MM.1S (cell line): ENCODE measurements around the gene CACHD1.

Experiments
- DNase-seq: peaks from one replicate; pipeline ENCODE4 v3.0.0-alpha.2; 2015
- H2AFZ ChIP-seq: fragments of 300-600 bp; sonication (generic); 2 replicates; pipeline ENCODE4 v1.6.0; 2016; ENCODE audit warnings: antibody characterized with exemption, low read length
- H3F3A ChIP-seq: fragments of 300-600 bp; sonication (generic); 2 replicates; pipeline ENCODE4 v1.6.1; 2016; ENCODE audit warnings: mild to moderate bottlenecking, antibody characterized with exemption, low read length, moderate library complexity, mixed read lengths; ENCODE audit not compliant: insufficient read depth
- H3K27ac ChIP-seq: fragments of 300-600 bp; sonication (generic); 2 replicates; pipeline ENCODE4 v1.5.1; 2016; ENCODE audit warnings: mild to moderate bottlenecking, low read length
- H3K27me3 ChIP-seq: fragments of 300-600 bp; sonication (generic); replicated peaks from 2 replicates; pipeline ENCODE4 v1.6.0; 2016; ENCODE audit warnings: low read length; ENCODE audit not compliant: insufficient read depth
- H3K36me3 ChIP-seq: fragments of 300-600 bp; sonication (generic); replicated peaks from 2 replicates; pipeline ENCODE4 v1.6.1; 2016; ENCODE audit warnings: mild to moderate bottlenecking, low read length, mixed read lengths; ENCODE audit not compliant: insufficient read depth
- H3K4me1 ChIP-seq: fragments of 300-600 bp; sonication (generic); 2 replicates; pipeline ENCODE4 v1.6.1; 2016; ENCODE audit warnings: low read length, mixed read lengths
- H3K4me2 ChIP-seq: fragments of 300-600 bp; sonication (generic); 2 replicates; pipeline ENCODE4 v1.6.0; 2016; ENCODE audit warnings: low read depth, low read length
- H3K4me3 ChIP-seq: fragments of 300-600 bp; sonication (generic); 2 replicates; pipeline ENCODE4 v1.5.1; 2016; ENCODE audit warnings: low read length, mixed read lengths
- H3K79me2 ChIP-seq: fragments of 300-600 bp; sonication (generic); 2 replicates; pipeline ENCODE4 v1.6.1; 2016; ENCODE audit warnings: mixed run types, low read length, mixed read lengths
- H3K9ac ChIP-seq: fragments of 300-600 bp; sonication (generic); 2 replicates; pipeline ENCODE4 v1.6.1; 2016; ENCODE audit warnings: low read length, mixed read lengths
- H3K9me2 ChIP-seq: fragments of 300-600 bp; sonication (generic); replicated peaks from 2 replicates; pipeline ENCODE4 v1.6.1; 2016; ENCODE audit warnings: mild to moderate bottlenecking, low read length, mixed read lengths; ENCODE audit not compliant: insufficient read depth
- H3K9me3 ChIP-seq: fragments of 300-600 bp; sonication (generic); replicated peaks from 2 replicates; pipeline ENCODE4 v1.6.1; 2016; ENCODE audit warnings: mild to moderate bottlenecking, low read length, mixed read lengths; ENCODE audit not compliant: insufficient read depth
- H4K20me1 ChIP-seq: fragments of 300-600 bp; sonication (generic); 2 replicates; pipeline ENCODE4 v1.6.1; 2016; ENCODE audit warnings: mild to moderate bottlenecking, low read length, moderate library complexity, mixed read lengths; ENCODE audit not compliant: insufficient read depth
- EZH2 ChIP-seq: fragments of 300-600 bp; sonication (generic); optimal IDR thresholded peaks from 2 replicates; pipeline ENCODE3; 2017; ENCODE audit warnings: low read depth, mild to moderate bottlenecking, antibody characterized with exemption, low read length, mixed read lengths
- EZH2phosphoT487 ChIP-seq: fragments of 300-600 bp; sonication (generic); IDR thresholded peaks from 2 replicates; pipeline ENCODE4 v1.6.1; 2018; ENCODE audit warnings: antibody characterized with exemption, low read length
- TF ChIP-seq, protein P1 (sequence below): fragments of 300-600 bp; sonication (generic); IDR thresholded peaks from 2 replicates; pipeline ENCODE4 v1.5.1; 2016; ENCODE audit warnings: antibody characterized with exemption, low read length, mixed read lengths

CACHD1 gene

DNA sequence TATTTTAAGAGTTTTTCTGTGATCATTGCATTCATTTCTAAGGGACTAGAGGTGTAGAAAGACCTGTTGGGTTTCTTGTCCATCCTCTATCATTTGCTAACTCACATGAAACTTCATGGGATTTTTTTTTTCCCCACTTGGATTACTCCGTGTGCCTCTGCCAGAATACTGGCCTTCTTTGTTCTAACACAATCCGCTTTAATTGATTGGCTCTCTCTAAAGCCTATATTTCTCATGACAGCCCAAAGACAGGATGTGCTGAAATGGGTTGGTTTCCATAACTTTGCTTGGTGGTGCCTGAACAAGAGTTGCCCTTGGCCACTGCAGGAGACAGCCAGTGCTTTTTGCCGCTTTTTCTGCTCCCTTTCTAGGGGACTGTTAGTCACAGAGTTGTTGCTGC, 12.2 kb downstream of the CACHD1 start:
- H3K4me2 ChIP-seq = no peak overlapping the region

DNA sequence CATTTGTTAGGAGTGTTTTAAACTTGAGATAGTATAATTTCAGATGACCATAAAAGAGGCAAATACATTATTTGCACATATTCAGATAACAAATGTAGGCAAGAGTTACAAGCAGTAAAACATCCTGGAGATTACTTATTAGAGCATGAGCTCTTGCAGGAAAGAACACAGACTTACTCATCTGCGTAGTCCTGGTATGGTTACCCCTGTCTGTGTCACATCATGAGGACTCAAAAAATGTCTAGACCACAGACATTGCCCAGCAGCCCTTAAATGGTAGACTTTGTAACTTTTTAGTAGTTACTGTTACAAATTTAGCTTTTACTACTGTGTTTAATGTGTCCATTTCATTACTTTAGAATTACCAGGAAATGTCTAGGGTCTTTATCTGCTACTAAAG, 12.8 kb downstream of the CACHD1 start:
- no peak for DNase-seq
- H3K9ac ChIP-seq = no peak overlapping the region
- no peaks in the 10 kb centered on the region for H3K9me3 ChIP-seq
- no peaks in the 10 kb centered on the region for H3K4me1 ChIP-seq
- no peaks in the 10 kb centered on the region for H3K36me3 ChIP-seq
- H2AFZ ChIP-seq = no peak overlapping the region
- no peaks in the 10 kb centered on the region for H3F3A ChIP-seq
- H3K9me2 ChIP-seq = no peaks in the 10 kb centered on the region
- H3K27me3 ChIP-seq = no peaks in the 10 kb centered on the region
- no peak overlapping the region for H3K4me3 ChIP-seq
- no peaks in the 10 kb centered on the region for H3K79me2 ChIP-seq
- TF ChIP-seq, protein P1, sequence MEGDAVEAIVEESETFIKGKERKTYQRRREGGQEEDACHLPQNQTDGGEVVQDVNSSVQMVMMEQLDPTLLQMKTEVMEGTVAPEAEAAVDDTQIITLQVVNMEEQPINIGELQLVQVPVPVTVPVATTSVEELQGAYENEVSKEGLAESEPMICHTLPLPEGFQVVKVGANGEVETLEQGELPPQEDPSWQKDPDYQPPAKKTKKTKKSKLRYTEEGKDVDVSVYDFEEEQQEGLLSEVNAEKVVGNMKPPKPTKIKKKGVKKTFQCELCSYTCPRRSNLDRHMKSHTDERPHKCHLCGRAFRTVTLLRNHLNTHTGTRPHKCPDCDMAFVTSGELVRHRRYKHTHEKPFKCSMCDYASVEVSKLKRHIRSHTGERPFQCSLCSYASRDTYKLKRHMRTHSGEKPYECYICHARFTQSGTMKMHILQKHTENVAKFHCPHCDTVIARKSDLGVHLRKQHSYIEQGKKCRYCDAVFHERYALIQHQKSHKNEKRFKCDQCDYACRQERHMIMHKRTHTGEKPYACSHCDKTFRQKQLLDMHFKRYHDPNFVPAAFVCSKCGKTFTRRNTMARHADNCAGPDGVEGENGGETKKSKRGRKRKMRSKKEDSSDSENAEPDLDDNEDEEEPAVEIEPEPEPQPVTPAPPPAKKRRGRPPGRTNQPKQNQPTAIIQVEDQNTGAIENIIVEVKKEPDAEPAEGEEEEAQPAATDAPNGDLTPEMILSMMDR = no peak
- TF ChIP-seq EZH2 (no peak), EZH2phosphoT487 (no peak)
- H4K20me1 ChIP-seq = no peaks in the 10 kb centered on the region
- no peak overlapping the region for H3K4me2 ChIP-seq
- H3K27ac ChIP-seq = no peak overlapping the region

More for the DNA sequence above, 12.2 kb downstream of the CACHD1 start:
- no peak for TF ChIP-seq EZH2phosphoT487
- TF ChIP-seq, protein P1 = no peak
- TF ChIP-seq EZH2 = no peak
- H3K4me1 ChIP-seq = no peaks in the 10 kb centered on the region
- H3K9me3 ChIP-seq = no peaks in the 10 kb centered on the region
- no peak overlapping the region for H3K4me3 ChIP-seq
- H3K36me3 ChIP-seq = no peaks in the 10 kb centered on the region
- H3K9ac ChIP-seq = no peak overlapping the region
- H3K79me2 ChIP-seq = no peaks in the 10 kb centered on the region
- H3K27ac ChIP-seq = no peak overlapping the region
- H3K27me3 ChIP-seq = no peaks in the 10 kb centered on the region
- no peaks in the 10 kb centered on the region for H3K9me2 ChIP-seq
- DNase-seq = no peak
- no peak overlapping the region for H2AFZ ChIP-seq
- no peaks in the 10 kb centered on the region for H4K20me1 ChIP-seq
- no peaks in the 10 kb centered on the region for H3F3A ChIP-seq

DNA sequence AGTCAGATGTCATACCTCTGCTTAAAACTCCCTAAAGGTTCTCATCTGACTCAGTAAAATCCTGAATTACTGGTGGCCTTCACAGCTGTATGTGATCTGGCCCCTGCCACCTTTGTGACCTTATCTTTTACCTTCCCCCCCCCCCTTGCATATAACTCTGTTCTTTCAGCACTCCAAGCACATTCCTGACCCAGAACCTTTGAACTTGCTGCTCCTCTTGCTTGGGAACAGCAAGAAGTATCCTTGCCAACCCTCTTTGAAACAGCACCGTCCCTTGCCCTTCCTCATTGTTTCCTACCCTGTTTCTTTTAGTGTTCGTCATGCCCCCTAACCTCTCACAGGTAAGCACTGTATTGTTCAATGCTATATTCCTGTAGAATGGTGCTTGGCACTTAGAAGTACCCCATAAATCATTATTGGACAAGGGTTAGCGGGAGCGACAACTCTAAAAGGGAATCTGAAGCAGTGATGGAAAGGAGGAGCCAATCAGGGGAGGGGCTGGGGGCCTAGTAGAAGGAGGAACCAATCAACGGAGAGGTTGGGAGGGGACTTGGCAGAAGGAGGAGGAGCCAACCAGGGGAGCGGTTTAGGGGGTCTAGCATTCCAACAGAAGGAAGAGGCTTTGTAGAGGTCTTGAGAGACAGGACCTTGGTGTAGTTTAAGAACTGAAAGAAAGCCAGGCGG, 13.9 kb downstream of the CACHD1 start:
- Histone ChIP-seq H3K27ac (no peak overlapping the region), H3K4me2 (no peak overlapping the region), H2AFZ (no peak overlapping the region), H4K20me1 (no peaks in the 10 kb centered on the region), H3K36me3 (no peaks in the 10 kb centered on the region), H3K4me3 (no peak overlapping the region), H3K79me2 (no peaks in the 10 kb centered on the region), H3K9me3 (no peaks in the 10 kb centered on the region), H3K9ac (no peak overlapping the region), H3K4me1 (no peaks in the 10 kb centered on the region), H3K9me2 (no peaks in the 10 kb centered on the region), H3K27me3 (no peaks in the 10 kb centered on the region), H3F3A (no peaks in the 10 kb centered on the region)
- TF ChIP-seq EZH2phosphoT487 (no peak), EZH2 (no peak)
- TF ChIP-seq, protein P1 = no peak
- no peak for DNase-seq
